Adrenal gland (tissue), 12 donors: ENCODE measurements around the gene CCDC187. TPM values are rescaled to one million over a fixed set of nuclear protein-coding genes. Genes with fewer than 3 reads are reported as not detected.
A peak's percentile ranks its signal among the peaks of the same experiment; 100 is the strongest.

Source experiments
- DNase-seq, 7 donors: peaks; one replicate each; pipeline ENCODE4 v3.0.0-alpha.2; 2019 to 2020
- H3K27ac ChIP-seq, 5 donors: fragments of 200-600 bp; sonication (generic) in 4 of 5; 1 replicate in 3 of 5; 2 replicates in 2 of 5; pipeline versions ENCODE4 v1.5.1 to v1.8.0; 2016 to 2020; ENCODE audit warnings: mild to moderate bottlenecking in 1 of 5
- H3K27me3 ChIP-seq: fragments of 200-600 bp; 2 replicates; pipeline ENCODE4 v1.8.0; 2021
- H3K36me3 ChIP-seq, 2 donors: fragments of 200-600 bp; replicated peaks in 1 of 2; 1 replicate in 1 of 2; 2 replicates in 1 of 2; pipeline versions ENCODE4 v1.5.1 to v1.8.0; 2018 to 2022
- H3K4me1 ChIP-seq, 2 donors: fragments of 200-600 bp; replicated peaks in 1 of 2; 1 replicate in 1 of 2; 2 replicates in 1 of 2; pipeline versions ENCODE4 v1.5.1 to v1.8.0; 2018 to 2021
- H3K4me3 ChIP-seq, 4 donors: fragments of 200-600 bp; sonication (generic) in 3 of 4; one replicate each; pipeline ENCODE4 v1.5.1; 2016 to 2018
- H3K9me3 ChIP-seq, 3 donors: fragments of 200-600 bp; sonication (generic) in 1 of 3; replicated peaks in 1 of 3; 1 replicate in 2 of 3; 2 replicates in 1 of 3; pipeline versions ENCODE4 v1.5.1 to v1.8.0; 2016 to 2021
- CTCF ChIP-seq, 6 experiments: fragments of 450-650 bp in 4 of 6; fragments of 200-600 bp in 2 of 6; sonication (generic) in 1 of 6; IDR thresholded peaks; 1 replicate in 5 of 6; 2 replicates in 1 of 6; pipeline versions ENCODE4 v1.5.1 to v1.8.0; 2016 to 2021; ENCODE audit warnings: antibody characterized with exemption in 6 of 6, mild to moderate bottlenecking in 2 of 6, moderate library complexity in 1 of 6
- POLR2A ChIP-seq, 2 donors: fragments of 450-650 bp; IDR thresholded peaks; one replicate each; pipeline ENCODE4 v1.6.1; 2017; ENCODE audit warnings: antibody characterized with exemption in 2 of 2, mild to moderate bottlenecking in 2 of 2, moderate library complexity in 1 of 2
- WGBS, 4 donors: extraction: QIAGEN DNeasy Blood & Tissue Kit in 2 of 4; methylation state at CpG; one replicate each; pipeline versions ENCODE4 v1.1.5 to v1.1.7; 2013 to 2017; 5-methylcytosine and 5-hydroxymethylcytosine counted together
- intact Hi-C, 2 donors: fragments of 100-400 bp; cut with DNase I; formaldehyde crosslinking; loops; one replicate each; pipeline versions ENCODE4 v1.14.1 to v1.15.0; 2022 to 2023
- polyA plus RNA-seq, 3 donors: library from polyadenylated mRNA; stranded (reverse); fragments of 200-250 nt in 2 of 3; fragments of 350-450 nt in 1 of 3; fragmentation: Illumina TruSeq in 1 of 3; extraction: RNeasy Lipid Tissue Mini Kit (QIAGEN cat#74804) in 1 of 3; gene quantifications; one replicate each; pipeline ENCODE4 v1.2.3, GENCODE V29; 2013 to 2014
- total RNA-seq, 9 donors: library from RNA; depleted of rRNA in 4 of 9; stranded (reverse); fragments of >200 nt in 4 of 9; fragments of 120-200 nt in 1 of 9; fragmentation: NEBNext Ultra II Directional in 1 of 9; extraction: Animal tissue kit (Norgen Biotek cat#: 25700) in 1 of 9; gene quantifications; one replicate each; pipeline versions ENCODE4 v1.1.0 to v1.2.4, GENCODE V29; 2013 to 2023
- donor health status: healthy with polysubstance abuse.
- donor health status: Bipolar disorder and iron deficiency.
- donor health status: DM: yes; HTN: yes; CAD: no.
- donor health status: DM: no; HTN: no; CAD: no.
- donor health status: DM: no; HTN: no; CAD: no.
- donor health status: DM: yes; HTN: yes; CAD: no.

CCDC187 gene
- total and polyA plus RNA-seq, 12 donors: under 0.01 to 0.44 (median 0.08) TPM; not detected in 1

DNA sequence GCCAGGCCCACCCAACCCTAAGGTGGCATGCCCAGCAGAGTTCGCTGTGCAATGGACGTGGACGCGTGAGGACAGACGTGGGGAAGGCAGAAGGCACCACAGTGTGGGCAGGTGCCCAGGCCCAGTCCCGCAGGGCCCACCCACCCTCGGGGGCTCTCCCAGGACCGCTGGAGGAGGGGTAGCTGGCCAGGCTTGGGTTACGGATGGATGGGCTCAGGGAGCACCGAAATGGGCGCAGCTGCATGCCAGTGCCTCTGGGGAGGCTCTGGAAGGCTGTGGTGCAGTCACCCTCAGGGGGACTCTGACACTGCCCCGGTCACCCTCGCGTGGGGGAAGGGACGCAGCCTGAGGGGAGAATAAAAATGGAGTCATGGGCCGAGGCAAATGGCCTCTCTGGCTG, 13.8 kb upstream of the CCDC187 start:
- TF ChIP-seq POLR2A (IDR thresholded peaks at IDR 0.05) (no peak), CTCF (IDR thresholded peaks at IDR 0.05) (no peak)

GRCh38 chr9:136316896-136317676, 13.2 kb upstream of the CCDC187 start:
- Histone ChIP-seq H3K4me1 (peaks cover 11 to 13% of the 10 kb centered on the region in 2 donors), H3K36me3 (no peaks in the 10 kb centered on the region), H3K9me3 (no peaks in the 10 kb centered on the region), H3K27ac (peak overlapping the region; percentile 64 to 87 (median 77)), H3K4me3 (no peak overlapping the region), H3K27me3 (no peaks in the 10 kb centered on the region)
- intact Hi-C loops: no loop called here
- TF ChIP-seq CTCF (IDR thresholded peaks at IDR 0.05) (no peak), POLR2A (IDR thresholded peaks at IDR 0.05) (peak in 1 of 2 donors; percentile 27)
- peak; percentile 81 to 96 (median 93) for DNase-seq
- WGBS, 4 donors: 55 to 67% (median 61%) methylated on average over 9 to 13 of the region's 13 CpGs

More for the DNA sequence above, 13.8 kb upstream of the CCDC187 start:
- DNase-seq: no peak
- H3K9me3 ChIP-seq: no peaks in the 10 kb centered on the region
- H3K4me3 ChIP-seq: no peak overlapping the region
- no peaks in the 10 kb centered on the region for H3K36me3 ChIP-seq
- H3K4me1 ChIP-seq: peaks cover 11 to 13% of the 10 kb centered on the region in 2 donors
- H3K27ac ChIP-seq: peak overlapping the region in 2 of 5 donors; percentile 27 to 87
- WGBS, 4 donors: 85 to 91% (median 87%) methylated on average over 15 to 16 of the region's 16 CpGs
- intact Hi-C loops: no loop called here
- no peaks in the 10 kb centered on the region for H3K27me3 ChIP-seq

DNA sequence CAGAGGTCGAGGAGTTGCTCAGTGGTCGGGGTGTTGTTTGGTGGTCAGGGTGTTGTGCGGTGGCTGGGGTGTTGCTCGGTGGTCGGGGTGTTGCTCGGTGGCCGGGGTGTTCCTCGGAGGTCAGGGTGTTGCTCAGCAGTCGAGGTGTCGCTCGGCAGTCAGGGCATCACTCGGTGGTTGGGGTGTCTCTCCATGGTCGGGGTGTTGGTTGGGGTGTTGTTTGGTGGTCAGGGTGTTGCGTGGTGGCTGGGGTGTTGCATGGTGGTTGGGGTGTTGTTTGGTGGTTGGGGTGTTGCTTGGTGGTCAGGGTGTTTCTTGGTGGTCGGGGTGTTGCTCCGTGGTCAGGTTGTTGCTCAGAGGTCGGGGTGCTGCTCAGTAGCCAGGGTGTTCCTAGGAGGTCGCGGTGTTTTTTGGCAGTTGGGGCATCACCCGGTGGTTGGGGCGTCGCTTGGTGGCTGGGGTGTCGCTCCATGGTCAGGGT, 12.4 kb upstream of the CCDC187 start:
- Histone ChIP-seq H3K36me3 (no peaks in the 10 kb centered on the region), H3K9me3 (no peaks in the 10 kb centered on the region), H3K4me1 (peaks cover 11 to 13% of the 10 kb centered on the region in 2 donors), H3K27me3 (no peaks in the 10 kb centered on the region), H3K4me3 (no peak overlapping the region), H3K27ac (peak overlapping the region in 2 of 5 donors; percentile 64 to 87)
- WGBS, 4 donors: 94 to 96% (median 95%) methylated on average over 20 to 23 of the region's 23 CpGs
- intact Hi-C loops: no loop called here
- peak in 1 of 7 donors; percentile 22 for DNase-seq
- no peak for TF ChIP-seq CTCF (IDR thresholded peaks at IDR 0.05)
- no peak for TF ChIP-seq POLR2A (IDR thresholded peaks at IDR 0.05)

DNA sequence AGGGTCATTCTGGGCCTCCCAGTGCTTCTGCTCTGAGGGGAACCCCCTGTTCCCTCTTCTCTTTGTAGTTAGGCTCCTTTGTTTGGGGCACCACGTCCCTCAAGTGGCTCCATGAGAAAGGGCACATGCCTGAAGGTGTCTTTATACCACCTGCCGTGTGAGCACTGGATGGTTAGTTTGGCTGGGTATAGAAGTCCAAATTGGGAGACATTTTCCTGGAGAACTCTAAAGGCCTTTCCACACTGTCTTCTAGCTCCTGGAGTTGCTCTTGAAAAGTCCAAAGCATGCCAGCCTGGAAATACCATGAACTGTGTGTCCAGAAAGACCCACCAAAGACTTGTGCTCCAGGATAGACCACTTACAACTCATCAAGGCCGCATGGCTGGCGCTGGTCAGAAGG, 11.1 kb upstream of the CCDC187 start:
- peaks cover 11 to 13% of the 10 kb centered on the region in 2 donors for H3K4me1 ChIP-seq
- H3K27me3 ChIP-seq: no peaks in the 10 kb centered on the region
- DNase-seq: no peak
- TF ChIP-seq POLR2A (IDR thresholded peaks at IDR 0.05): no peak
- TF ChIP-seq CTCF (IDR thresholded peaks at IDR 0.05): no peak
- 79 to 92% (median 88%) methylated on average over 3 to 4 of the region's 4 CpGs for WGBS, 4 donors
- H3K4me3 ChIP-seq: no peak overlapping the region
- H3K9me3 ChIP-seq: no peaks in the 10 kb centered on the region
- no peak overlapping the region for H3K27ac ChIP-seq
- intact Hi-C loops: no loop called here
- H3K36me3 ChIP-seq: no peaks in the 10 kb centered on the region
